Panc1 (cell line): ENCODE results near the gene SPTBN1. TPM values are rescaled to one million over a fixed set of nuclear protein-coding genes. Genes with fewer than 3 reads are reported as not detected.

Source experiments
- ATAC-seq: fragments of 200-7000 bp; cut with Tn5 transposase; 2 replicates; pipeline ENCODE4 v1.9.1; 2020; ENCODE audit warnings: mild to moderate bottlenecking, moderate library complexity
- BruUV-seq: library from RNA; stranded (reverse); fragments of 400-500 nt; replicated peaks from 2 replicates; lab custom pipeline; 2021; lab: Mats Ljungman, UMichigan
- CTCF ChIA-PET: fragments of 300-600 bp; sonication (Branson Sonifier 250); formaldehyde crosslinking; loops from one replicate; lab custom pipeline; 2022; ENCODE audit warnings: antibody characterized with exemption; lab: Charles Lee
- POLR2A ChIA-PET: fragments of 300-600 bp; sonication (Branson Sonifier 250); formaldehyde crosslinking; loops from one replicate; lab custom pipeline; 2022; ENCODE audit warnings: antibody characterized with exemption; lab: Charles Lee
- DNase-seq: peaks from one replicate; pipeline ENCODE4 v3.0.0-alpha.2; 2010; ENCODE audit warnings: low read depth, low spot score
- H3K27ac ChIP-seq: 2 replicates; pipeline ENCODE4 v1.5.1; 2011; ENCODE audit warnings: mild to moderate bottlenecking, low read length, inconsistent platforms
- H3K27me3 ChIP-seq: fragments of 200-500 bp; sonication (Bioruptor generic); 2 replicates; pipeline ENCODE4 v1.6.0; 2014; ENCODE audit warnings: low read length, inconsistent platforms; ENCODE audit not compliant: control insufficient read depth, insufficient read depth
- H3K36me3 ChIP-seq: fragments of 200-500 bp; sonication (Bioruptor generic); 2 replicates; pipeline ENCODE4 v1.5.1; 2014; ENCODE audit warnings: inconsistent platforms, mild to moderate bottlenecking, low read length, moderate library complexity; ENCODE audit not compliant: control insufficient read depth, insufficient read depth
- H3K4me1 ChIP-seq: 2 replicates; pipeline ENCODE4 v1.5.1; 2011; ENCODE audit warnings: inconsistent platforms, mild to moderate bottlenecking, low read length, moderate library complexity; ENCODE audit not compliant: control insufficient read depth, insufficient read depth
- H3K4me3 ChIP-seq, 2 experiments: 2 replicates each; pipeline ENCODE4 v1.5.1; 2011 to 2012; ENCODE audit warnings: low read depth in 2 of 2, low read length in 2 of 2, mild to moderate bottlenecking in 2 of 2, inconsistent platforms in 1 of 2, moderate library complexity in 1 of 2
- H3K9me3 ChIP-seq: fragments of 200-500 bp; sonication (Bioruptor generic); 2 replicates; pipeline ENCODE4 v1.5.1; 2014; ENCODE audit warnings: low read depth, mild to moderate bottlenecking, inconsistent platforms, low read length, moderate library complexity; ENCODE audit not compliant: control insufficient read depth, insufficient read depth
- CTCF ChIP-seq: fragments of 450-650 bp; IDR thresholded peaks from 2 replicates; pipeline ENCODE4 v1.5.1; 2017; ENCODE audit warnings: mild to moderate bottlenecking
- POLR2AphosphoS5 ChIP-seq: IDR thresholded peaks from 2 replicates; pipeline ENCODE4 v1.6.1; 2012; ENCODE audit warnings: mild to moderate bottlenecking, low read depth, low read length, moderate library complexity
- REST ChIP-seq, 2 experiments: IDR thresholded peaks; 2 replicates each; pipeline ENCODE4 v1.6.1; 2011 to 2012; ENCODE audit warnings: low read depth in 2 of 2, control low read depth in 1 of 2, low read length in 1 of 2, mild to moderate bottlenecking in 1 of 2, moderate library complexity in 1 of 2; ENCODE audit not compliant: insufficient read depth in 1 of 2
- SIN3A ChIP-seq: IDR thresholded peaks from 2 replicates; pipeline ENCODE4 v1.6.1; 2012; ENCODE audit warnings: low read depth, mild to moderate bottlenecking, low read length, moderate library complexity, borderline replicate concordance; ENCODE audit not compliant: insufficient read depth
- TCF7L2 ChIP-seq: IDR thresholded peaks from 2 replicates; pipeline ENCODE4 v1.6.1; 2011; ENCODE audit warnings: mild to moderate bottlenecking, low read depth, low read length, inconsistent platforms
- in situ Hi-C: cut with HindIII; loops from 2 replicates; pipeline ENCODE4 v1.10.0; 2016; ENCODE audit warnings: low sequenced_read_pairs, low pct_unique_long_range_greater_than_20kb
- intact Hi-C: fragments of 100-400 bp; cut with micrococcal nuclease; formaldehyde crosslinking; loops from one replicate; pipeline ENCODE4 v1.10.0; 2022; ENCODE audit not compliant: unreplicated experiment
- total RNA-seq: library from RNA; stranded (reverse); gene quantifications from one replicate; pipeline ENCODE4 v1.2.1, GENCODE V29; 2021; ENCODE audit not compliant: unreplicated experiment

SPTBN1 gene
- total RNA-seq, 1 experiment from 2014 or later, result 169 TPM

- H3K4me3 ChIP-seq, result no peak overlapping the region
- no peak overlapping the region for H3K27ac ChIP-seq
- BruUV-seq, result no TSS peak
- H3K27me3 ChIP-seq, result no peaks in the 10 kb centered on the region
- ATAC-seq, result no peak
- ChIA-PET CTCF (no interaction called here), POLR2A (no interaction called here)
- no peaks in the 10 kb centered on the region for H3K9me3 ChIP-seq
- in situ Hi-C loops (no loop called here), intact Hi-C loops (no loop called here)
- TF ChIP-seq POLR2AphosphoS5 (no peak), REST (IDR thresholded peaks at IDR 0.05; ENCODE audit: insufficient read depth in 1 of 2, low read depth in 2 of 2, low read length in 1 of 2) (no peak), TCF7L2 (no peak), CTCF (no peak), SIN3A (no peak)
- H3K4me1 ChIP-seq, result no peaks in the 10 kb centered on the region
- DNase-seq, result no peak
- H3K36me3 ChIP-seq, result peaks cover 33% of the 10 kb centered on the region
These were observed 207.4 kb downstream of the SPTBN1 start for GRCh38 chr2:54663424-54664030.

GRCh38 chr2:54664238-54664786 is 208.2 kb downstream of the SPTBN1 start:
- no peak overlapping the region for H3K27ac ChIP-seq
- TF ChIP-seq REST (IDR thresholded peaks at IDR 0.05; ENCODE audit: insufficient read depth in 1 of 2, low read depth in 2 of 2, low read length in 1 of 2), result no peak
- TF ChIP-seq CTCF, result no peak
- TF ChIP-seq SIN3A, result no peak
- no peak for TF ChIP-seq POLR2AphosphoS5
- no peak for TF ChIP-seq TCF7L2
- H3K9me3 ChIP-seq, result no peaks in the 10 kb centered on the region
- DNase-seq (no peak), ATAC-seq (no peak)
- no peaks in the 10 kb centered on the region for H3K4me1 ChIP-seq
- no TSS peak for BruUV-seq
- in situ Hi-C loops (no loop called here), intact Hi-C loops (no loop called here)
- POLR2A ChIA-PET, result no interaction called here
- CTCF ChIA-PET, result interaction anchor here (0.6 to 1.7 kb wide), 3 partner anchors 16 to 170 kb away, joined by 4 to 10 read pairs (median 7); no protein-coding TSS in a partner anchor
- H3K4me3 ChIP-seq, result no peak overlapping the region
- H3K27me3 ChIP-seq, result no peaks in the 10 kb centered on the region
- peaks cover 33% of the 10 kb centered on the region for H3K36me3 ChIP-seq
